ENCODE data around the gene VSX2. TPM values are rescaled to one million over a fixed set of nuclear protein-coding genes. Genes with fewer than 3 reads are reported as not detected.

VSX2 gene
- polyA plus RNA-seq, 2 of the 4 experiments (the other 2 are of a cell fraction), result not detected

- CTCF ChIA-PET, result interaction anchor here (0.9 to 4.3 kb wide), 17 partner anchors 8 to 123 kb away, joined by 3 to 33 read pairs (median 5); partner anchors contain the start of gene VSX2
- H3K9me3 ChIP-seq, result no peaks in the 10 kb centered on the region
- DNase-seq (ENCODE audit: low read depth in 1 of 2, low spot score in 1 of 2), result no peak
- H3K4me2 ChIP-seq, result no peak overlapping the region
- TF ChIP-seq FOSB (CRISPR knock-in tag; IDR thresholded peaks at IDR 0.05), result no peak
- no peak for TF ChIP-seq ESRRA (IDR thresholded peaks at IDR 0.05; ENCODE audit: borderline replicate concordance, low read length)
- no peak for TF ChIP-seq JUNB (IDR thresholded peaks at IDR 0.05)
- TF ChIP-seq MAFK (IDR thresholded peaks at IDR 0.05; ENCODE audit: partially characterized antibody), result no peak
- TF ChIP-seq BHLHE40 (IDR thresholded peaks at IDR 0.05; ENCODE audit: low read depth, low read length), result no peak
- no peak for TF ChIP-seq ZNF302 (CRISPR knock-in tag; IDR thresholded peaks at IDR 0.05)
- TF ChIP-seq RAD21 (conservative IDR thresholded peaks at IDR 0.05 in 1 of 2, IDR thresholded peaks at IDR 0.05 in 1 of 2), result no peak
- TF ChIP-seq CHD4 (IDR thresholded peaks at IDR 0.05; ENCODE audit: borderline replicate concordance), result no peak
- no peak for TF ChIP-seq HOXB5 (CRISPR knock-in tag; IDR thresholded peaks at IDR 0.05)
- TF ChIP-seq E2F6 (IDR thresholded peaks at IDR 0.05; ENCODE audit: borderline replicate concordance, low read depth), result no peak
- no peak for TF ChIP-seq EHMT2 (IDR thresholded peaks at IDR 0.05; ENCODE audit: low read depth)
- no peak for TF ChIP-seq KDM1A (IDR thresholded peaks at IDR 0.05; ENCODE audit: low read depth)
- H3K4me3 ChIP-seq, result no peak overlapping the region
- POLR2A ChIA-PET, result no interaction called here
- ATAC-seq, result 0 out of 6 replicates have a peak, but pooled peaks of 1 of the 2 experiments have one; percentile 4
- FAIRE-seq, result no peak
- 30% methylated on average over 4 of the region's 4 CpGs for WGBS (ENCODE audit: missing lambda C conversion rate)
- no peak overlapping the region for H3K27ac ChIP-seq
- no peaks in the 10 kb centered on the region for H3K4me1 ChIP-seq
Measured at GRCh38 chr14:74218462-74218861, 20.8 kb upstream of the VSX2 start.

- Histone ChIP-seq H3K4me2 (no peak overlapping the region), H3K27ac (no peak overlapping the region), H3K4me1 (no peaks in the 10 kb centered on the region), H3K4me3 (no peak overlapping the region), H3K9me3 (no peaks in the 10 kb centered on the region)
- ATAC-seq, result no peak
- no peak for TF ChIP-seq HMGXB4 (CRISPR knock-in tag; IDR thresholded peaks at IDR 0.05; ENCODE audit: borderline replicate concordance)
- no peak for TF ChIP-seq EHF (CRISPR knock-in tag; IDR thresholded peaks at IDR 0.05)
- no peak for TF ChIP-seq RAD21 (conservative IDR thresholded peaks at IDR 0.05 in 1 of 2, IDR thresholded peaks at IDR 0.05 in 1 of 2)
- no peak for TF ChIP-seq NFE2L2 (conservative IDR thresholded peaks at IDR 0.05; ENCODE audit: low read length)
- no peak for TF ChIP-seq EHMT2 (IDR thresholded peaks at IDR 0.05; ENCODE audit: low read depth)
- no peak for TF ChIP-seq MAFK (IDR thresholded peaks at IDR 0.05; ENCODE audit: partially characterized antibody)
- TF ChIP-seq SREBF2 (IDR thresholded peaks at IDR 0.05), result no peak
- no peak for TF ChIP-seq PBX3 (IDR thresholded peaks at IDR 0.05)
- TF ChIP-seq POLR2AphosphoS2 (conservative IDR thresholded peaks at IDR 0.05; ENCODE audit: low read length), result no peak
- no peak for TF ChIP-seq NPAS2 (CRISPR knock-in tag; IDR thresholded peaks at IDR 0.05; ENCODE audit: borderline replicate concordance)
- no peak for TF ChIP-seq MAZ (IDR thresholded peaks at IDR 0.05; ENCODE audit: borderline replicate concordance, low read depth, low read length)
- no peak for TF ChIP-seq JUNB (IDR thresholded peaks at IDR 0.05)
- TF ChIP-seq ESRRA (IDR thresholded peaks at IDR 0.05; ENCODE audit: borderline replicate concordance, low read length), result no peak
- TF ChIP-seq CHD4 (IDR thresholded peaks at IDR 0.05; ENCODE audit: borderline replicate concordance), result no peak
- no peak for TF ChIP-seq PHF8 (IDR thresholded peaks at IDR 0.05; ENCODE audit: borderline replicate concordance, low read depth)
- no peak for FAIRE-seq
- ChIA-PET POLR2A (no interaction called here), CTCF (interaction anchor here (1.0 to 4.3 kb wide), 13 partner anchors 10 to 124 kb away, joined by 3 to 33 read pairs (median 5); partner anchors contain the start of gene VSX2)
- DNase-seq (ENCODE audit: low read depth in 1 of 2, low spot score in 1 of 2), result no peak
- 65% methylated on average over 12 of the region's 13 CpGs for WGBS (ENCODE audit: missing lambda C conversion rate)
Measured at GRCh38 chr14:74219277-74220205, 19.7 kb upstream of the VSX2 start.

All from A549 (cell line).